Retinal pigment epithelial cell (primary cell): ENCODE results near the gene MKNK2.

Experiments used
- DNase-seq: peaks from one replicate; pipeline ENCODE4 v3.0.0-alpha.2; 2010; ENCODE audit warnings: low read depth
- H3K4me3 ChIP-seq: 2 replicates; pipeline ENCODE4 v1.5.1; 2011; ENCODE audit warnings: mild to moderate bottlenecking, low read length, control low read depth, moderate library complexity
- TF ChIP-seq, protein P1 (sequence below): conservative IDR thresholded peaks from 2 replicates; pipeline ENCODE4 v1.5.1; 2011; ENCODE audit warnings: low read depth, low read length, control low read depth, inconsistent platforms

MKNK2 gene

DNA sequence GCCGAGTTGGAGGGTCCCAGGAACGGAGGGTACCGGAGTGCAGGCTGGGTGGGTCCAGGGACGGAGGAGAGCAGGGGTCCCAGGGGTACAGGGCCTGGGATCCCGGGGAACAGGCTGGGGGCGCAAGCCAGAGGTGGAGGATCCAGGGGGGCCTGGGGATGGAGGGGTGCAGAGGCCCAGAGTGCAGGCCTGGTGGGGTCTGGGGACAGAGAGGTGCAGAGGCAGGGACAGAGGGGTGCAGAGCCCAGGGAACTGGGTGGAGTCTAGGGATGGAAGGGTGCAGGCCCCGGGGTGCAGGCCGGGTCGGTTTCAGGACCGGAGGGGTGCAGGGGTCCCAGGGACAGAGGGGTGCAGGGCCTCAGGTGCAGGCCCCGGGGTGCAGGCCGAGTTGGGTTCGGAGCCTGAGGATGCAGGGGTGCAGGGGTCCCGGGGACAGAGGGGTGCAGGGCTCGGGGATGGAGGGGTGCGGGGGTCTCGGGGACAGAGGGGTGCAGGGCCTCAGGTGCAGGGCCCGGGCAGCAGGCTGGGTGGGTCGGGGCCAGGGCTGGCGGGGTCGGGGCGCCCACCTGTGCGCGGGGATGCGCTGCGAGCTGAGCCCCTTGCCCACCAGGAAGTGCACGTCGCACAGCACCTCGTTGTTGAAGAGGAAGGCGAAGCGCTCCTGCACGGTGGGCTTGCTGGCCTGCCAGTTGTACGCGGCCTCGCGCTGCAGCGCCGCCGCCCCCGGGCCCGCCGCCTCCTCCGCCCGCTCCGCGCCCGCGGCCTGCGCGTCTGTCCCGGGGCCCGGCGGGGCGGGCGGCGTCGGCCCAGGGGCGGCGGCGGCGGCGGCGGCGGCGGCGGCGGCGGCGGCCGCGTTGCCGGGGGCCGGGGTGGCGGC lies 36.1 kb downstream of the MKNK2 start:
- peak overlapping the region; percentile 49 for H3K4me3 ChIP-seq
- DNase-seq: no peak
- TF ChIP-seq, protein P1, sequence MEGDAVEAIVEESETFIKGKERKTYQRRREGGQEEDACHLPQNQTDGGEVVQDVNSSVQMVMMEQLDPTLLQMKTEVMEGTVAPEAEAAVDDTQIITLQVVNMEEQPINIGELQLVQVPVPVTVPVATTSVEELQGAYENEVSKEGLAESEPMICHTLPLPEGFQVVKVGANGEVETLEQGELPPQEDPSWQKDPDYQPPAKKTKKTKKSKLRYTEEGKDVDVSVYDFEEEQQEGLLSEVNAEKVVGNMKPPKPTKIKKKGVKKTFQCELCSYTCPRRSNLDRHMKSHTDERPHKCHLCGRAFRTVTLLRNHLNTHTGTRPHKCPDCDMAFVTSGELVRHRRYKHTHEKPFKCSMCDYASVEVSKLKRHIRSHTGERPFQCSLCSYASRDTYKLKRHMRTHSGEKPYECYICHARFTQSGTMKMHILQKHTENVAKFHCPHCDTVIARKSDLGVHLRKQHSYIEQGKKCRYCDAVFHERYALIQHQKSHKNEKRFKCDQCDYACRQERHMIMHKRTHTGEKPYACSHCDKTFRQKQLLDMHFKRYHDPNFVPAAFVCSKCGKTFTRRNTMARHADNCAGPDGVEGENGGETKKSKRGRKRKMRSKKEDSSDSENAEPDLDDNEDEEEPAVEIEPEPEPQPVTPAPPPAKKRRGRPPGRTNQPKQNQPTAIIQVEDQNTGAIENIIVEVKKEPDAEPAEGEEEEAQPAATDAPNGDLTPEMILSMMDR: no peak

DNA sequence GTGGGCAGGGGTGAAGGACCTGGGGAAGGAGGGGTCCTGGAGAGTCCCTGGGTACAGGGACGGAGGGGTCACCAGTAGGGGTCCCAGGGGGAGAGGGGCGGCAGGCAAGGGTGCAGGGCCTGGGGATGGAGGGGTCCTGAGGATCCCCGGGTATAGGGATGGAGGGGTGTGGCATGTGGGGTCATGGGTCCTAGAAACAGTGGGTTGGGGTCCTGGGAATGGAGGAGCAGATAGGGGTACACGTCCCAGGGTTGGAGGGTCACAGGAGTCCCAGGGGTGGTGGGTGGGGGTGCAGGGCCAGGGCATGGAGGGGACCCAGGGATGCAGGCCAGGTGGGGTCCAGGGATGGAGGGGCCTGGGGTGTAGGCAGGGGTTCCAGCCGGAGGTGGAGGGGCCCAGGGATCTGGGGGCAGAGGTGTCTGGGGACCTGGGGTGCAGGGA lies 36.9 kb downstream of the MKNK2 start:
- no peak overlapping the region for H3K4me3 ChIP-seq

DNA sequence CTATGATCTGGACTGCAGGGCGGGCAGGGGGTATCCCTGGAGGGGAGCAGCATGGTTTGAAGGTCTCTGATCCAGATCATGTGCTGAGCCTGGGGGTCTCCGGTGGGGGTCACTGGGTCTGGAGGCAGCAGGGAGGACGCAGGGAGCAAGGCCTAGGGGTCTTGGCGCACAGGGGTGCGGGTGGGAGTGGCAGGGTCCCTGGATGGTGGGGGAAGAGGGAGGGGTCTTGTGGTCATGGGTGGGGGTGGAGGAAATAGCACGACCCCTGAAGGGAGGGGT lies 37.4 kb downstream of the MKNK2 start:
- TF ChIP-seq, protein P1: no peak
- no peak overlapping the region for H3K4me3 ChIP-seq
- DNase-seq: no peak

More for the DNA sequence above, 36.9 kb downstream of the MKNK2 start:
- no peak for DNase-seq
- TF ChIP-seq, protein P1: no peak

DNA sequence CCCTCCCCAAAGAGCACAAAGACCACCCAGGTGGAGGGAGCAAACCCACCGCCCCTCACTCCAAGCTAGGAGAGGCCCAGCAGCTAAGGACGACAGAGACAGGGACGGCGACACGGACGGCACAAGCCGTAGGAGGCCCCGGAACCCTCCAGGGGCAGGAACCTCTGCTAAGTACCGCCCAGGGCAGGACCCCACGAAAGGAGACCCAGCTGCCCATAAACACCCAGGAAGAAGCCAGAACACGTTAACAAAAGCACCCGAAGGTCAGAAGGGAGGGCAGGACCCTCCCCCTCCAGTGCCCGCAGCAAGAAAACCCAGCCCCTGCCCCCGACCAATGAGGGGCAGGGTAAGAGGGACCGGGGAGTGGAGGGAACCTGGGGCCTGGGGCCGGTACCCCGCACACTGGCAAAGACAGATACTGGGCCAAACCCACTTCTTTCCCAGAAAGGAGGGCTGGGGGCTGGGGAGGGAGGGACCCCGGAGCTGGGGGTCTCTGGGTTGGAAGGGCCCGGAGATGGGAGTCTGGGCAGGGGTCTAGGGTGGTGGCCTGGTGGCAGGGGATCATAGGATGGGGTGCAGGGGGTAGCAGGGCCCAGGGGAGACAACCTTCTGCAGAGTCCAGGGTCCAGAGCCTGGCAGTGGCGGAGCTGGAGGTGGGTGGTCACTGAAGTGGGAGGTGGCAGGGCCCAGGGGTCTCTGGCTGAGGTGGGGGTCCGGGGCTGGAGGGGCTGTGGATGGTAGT lies 37.9 kb downstream of the MKNK2 start:
- no peak for DNase-seq
- no peak overlapping the region for H3K4me3 ChIP-seq
- TF ChIP-seq, protein P1: no peak

DNA sequence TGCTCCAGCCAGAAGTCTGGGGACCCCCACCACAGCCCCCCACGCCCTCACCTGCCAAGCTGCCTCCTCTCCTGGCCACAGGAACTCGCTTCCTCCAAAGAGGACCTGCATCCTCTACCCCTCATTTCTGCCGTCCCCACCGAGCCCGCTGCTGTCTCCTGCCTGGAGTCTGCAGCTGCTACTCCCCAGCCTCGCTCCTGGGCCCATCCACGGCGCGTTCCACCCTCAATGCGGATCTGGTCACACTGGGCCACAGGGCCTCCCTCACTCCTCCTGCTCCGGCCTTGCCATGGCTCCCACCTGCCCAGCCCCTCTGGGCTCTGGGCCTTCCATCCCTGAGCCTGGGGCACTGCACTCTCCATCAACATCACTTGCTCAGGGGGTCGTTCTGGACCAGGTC lies 39.9 kb downstream of the MKNK2 start:
- no peak overlapping the region for H3K4me3 ChIP-seq
- no peak for DNase-seq
- TF ChIP-seq, protein P1: no peak

DNA sequence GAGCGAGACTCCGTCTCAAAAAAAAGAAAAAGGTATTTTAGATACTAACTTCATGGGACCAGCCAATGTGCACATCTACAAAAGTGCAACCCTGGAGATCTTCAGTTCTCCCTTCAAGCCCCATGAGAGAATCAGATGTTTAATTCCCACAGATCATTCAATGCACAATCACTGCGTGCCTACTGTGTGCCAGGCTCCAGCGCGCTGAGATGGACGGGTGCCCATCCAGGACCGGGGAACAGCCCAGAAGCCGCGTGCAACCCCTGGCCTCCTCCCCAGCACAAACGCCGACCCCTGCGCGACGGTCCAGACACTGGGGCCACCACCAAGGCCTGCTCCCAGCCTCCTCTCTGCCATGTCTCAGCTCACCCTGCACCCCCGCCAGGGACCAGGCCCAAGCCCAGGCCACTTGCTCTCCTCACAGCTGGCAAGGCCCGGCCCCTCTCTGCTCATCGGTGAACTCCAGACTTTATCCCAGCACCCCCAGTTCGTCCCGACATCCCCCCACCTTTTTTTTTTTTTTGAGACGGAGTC lies 40.8 kb downstream of the MKNK2 start:
- TF ChIP-seq, protein P1: no peak
- DNase-seq: no peak
- H3K4me3 ChIP-seq: no peak overlapping the region
